Adipocyte (in vitro differentiated cells): ENCODE data around the gene DLGAP4.

ENCODE experiments used
- DNase-seq: peaks from one replicate; pipeline ENCODE4 v3.0.0-alpha.2; 2015; ENCODE audit warnings: low read depth
- H3K27me3 ChIP-seq: replicated peaks from 2 replicates; pipeline ENCODE4 v1.7.0; 2013; ENCODE audit warnings: mild to moderate bottlenecking, low read length, moderate library complexity; ENCODE audit not compliant: control insufficient read depth, insufficient read depth
- H3K36me3 ChIP-seq: 2 replicates; pipeline ENCODE4 v1.7.0; 2013; ENCODE audit warnings: low read length, mild to moderate bottlenecking, moderate library complexity; ENCODE audit not compliant: control insufficient read depth, insufficient read depth, severe bottlenecking
- H3K4me1 ChIP-seq: 2 replicates; pipeline ENCODE4 v1.7.0; 2013; ENCODE audit warnings: mild to moderate bottlenecking, low read length, moderate library complexity; ENCODE audit not compliant: control insufficient read depth, insufficient read depth
- H3K4me3 ChIP-seq: 2 replicates; pipeline ENCODE4 v1.7.0; 2013; ENCODE audit warnings: mild to moderate bottlenecking, low read length, moderate library complexity
- H3K9ac ChIP-seq: 2 replicates; pipeline ENCODE4 v1.7.0; 2013; ENCODE audit warnings: mild to moderate bottlenecking, low read length, moderate library complexity
- H3K9me3 ChIP-seq: 2 replicates; pipeline ENCODE4 v1.7.0; 2013; ENCODE audit warnings: mild to moderate bottlenecking, low read length, moderate library complexity; ENCODE audit not compliant: control insufficient read depth

The DLGAP4 gene

GRCh38 chr20:36398515-36398914 is 92.4 kb downstream of the DLGAP4 start:
- Histone ChIP-seq H3K4me3 (no peak overlapping the region), H3K9ac (no peak overlapping the region), H3K27me3 (peaks cover 55% of the 10 kb centered on the region), H3K36me3 (no peaks in the 10 kb centered on the region), H3K9me3 (peaks cover 9% of the 10 kb centered on the region), H3K4me1 (peaks cover 5% of the 10 kb centered on the region)
- no peak for DNase-seq

- Histone ChIP-seq H3K9me3 (peaks cover 15% of the 10 kb centered on the region), H3K36me3 (no peaks in the 10 kb centered on the region), H3K4me3 (no peak overlapping the region), H3K9ac (no peak overlapping the region), H3K27me3 (peaks cover 61% of the 10 kb centered on the region), H3K4me1 (peaks cover 5% of the 10 kb centered on the region)
- DNase-seq, result peak; percentile 5
Observed at GRCh38 chr20:36399147-36399968, 93.2 kb downstream of the DLGAP4 start.

DNA sequence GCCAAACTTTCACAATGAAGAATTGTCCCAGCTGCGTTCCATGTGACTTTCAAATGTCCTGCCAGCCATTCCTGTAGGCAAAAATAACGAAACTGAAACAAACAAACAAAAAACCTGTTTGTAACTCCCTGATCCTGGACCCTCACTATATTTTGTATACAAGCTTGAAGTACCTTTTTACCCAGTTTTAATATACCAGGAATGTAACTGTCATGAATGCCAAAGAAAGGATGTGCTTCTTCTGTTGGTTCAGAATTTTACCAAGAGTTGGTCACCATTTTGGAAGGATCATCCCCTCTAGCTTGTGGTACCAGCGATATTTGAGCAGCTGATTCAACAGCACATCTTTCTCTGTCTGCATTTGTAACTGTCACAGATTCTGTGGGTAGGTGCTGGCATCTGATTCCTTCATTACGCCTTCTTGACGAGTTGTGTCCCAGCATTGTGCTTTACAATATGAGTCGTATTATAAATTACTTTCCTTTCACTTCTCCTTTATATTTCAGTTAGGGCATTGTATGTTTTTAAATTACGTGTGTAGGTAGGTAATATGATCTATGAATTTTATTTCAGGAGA is 93.9 kb downstream of the DLGAP4 start:
- Histone ChIP-seq H3K4me3 (peak overlapping the region; percentile 10), H3K9me3 (peaks cover 15% of the 10 kb centered on the region), H3K9ac (no peak overlapping the region), H3K36me3 (no peaks in the 10 kb centered on the region), H3K27me3 (peaks cover 64% of the 10 kb centered on the region), H3K4me1 (peaks cover 5% of the 10 kb centered on the region)
- no peak for DNase-seq

- Histone ChIP-seq H3K9me3 (peaks cover 15% of the 10 kb centered on the region), H3K36me3 (no peaks in the 10 kb centered on the region), H3K27me3 (peaks cover 64% of the 10 kb centered on the region), H3K4me3 (no peak overlapping the region), H3K4me1 (peaks cover 5% of the 10 kb centered on the region), H3K9ac (no peak overlapping the region)
- DNase-seq, result no peak
Observed at GRCh38 chr20:36400909-36401735, 95.0 kb downstream of the DLGAP4 start.

DNA sequence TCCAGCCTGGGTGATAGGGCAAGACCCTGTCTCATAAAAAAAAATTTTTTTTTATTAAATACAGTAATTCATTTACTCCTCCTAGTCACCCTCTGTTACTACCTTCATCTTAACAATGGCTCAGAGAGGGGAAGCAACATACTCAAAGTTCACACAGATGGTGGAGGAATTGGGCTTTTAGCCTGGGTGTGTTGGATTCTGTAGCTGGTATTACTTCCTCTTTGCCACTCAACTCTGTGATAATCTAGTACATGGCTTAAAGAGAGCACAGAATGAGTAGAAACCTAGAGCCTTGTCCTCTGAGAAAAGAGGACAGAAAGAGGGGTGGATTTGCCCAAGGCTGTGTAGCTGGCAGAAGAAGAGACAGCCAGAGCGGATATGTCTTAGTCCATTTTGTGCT is 96.6 kb downstream of the DLGAP4 start:
- H3K9me3 ChIP-seq, result peaks cover 15% of the 10 kb centered on the region
- no peak overlapping the region for H3K9ac ChIP-seq
- H3K27me3 ChIP-seq, result peaks cover 51% of the 10 kb centered on the region
- peaks cover 9% of the 10 kb centered on the region for H3K4me1 ChIP-seq
- no peak for DNase-seq
- no peaks in the 10 kb centered on the region for H3K36me3 ChIP-seq
- no peak overlapping the region for H3K4me3 ChIP-seq

DNA sequence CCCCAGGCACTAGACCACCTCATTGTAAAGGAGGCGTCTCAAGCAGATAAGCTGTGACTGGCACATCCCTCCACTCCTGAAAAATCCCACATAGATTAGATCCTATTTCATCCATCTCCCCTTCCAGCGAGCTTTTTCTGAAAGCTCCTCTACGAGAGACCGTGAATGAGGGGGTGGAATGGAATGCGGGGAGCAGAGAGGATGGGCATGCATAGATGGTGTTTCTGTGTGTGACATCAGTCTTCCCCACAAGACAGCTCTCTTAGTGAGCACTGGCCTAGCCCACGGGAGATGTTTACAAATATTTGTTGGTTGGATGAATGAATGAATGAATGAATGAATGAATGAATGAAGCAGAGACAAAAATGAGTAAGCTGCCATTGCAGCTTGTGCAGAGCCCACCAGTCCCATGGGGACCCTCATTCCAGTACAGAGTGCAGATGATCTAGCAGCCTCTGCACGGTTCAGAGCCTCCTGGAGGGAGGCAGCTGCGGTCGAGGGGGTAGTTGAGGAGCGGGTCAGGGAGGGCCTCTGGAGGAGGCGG is 98.4 kb downstream of the DLGAP4 start:
- Histone ChIP-seq H3K9ac (no peak overlapping the region), H3K27me3 (peaks cover 36% of the 10 kb centered on the region), H3K4me1 (peaks cover 15% of the 10 kb centered on the region), H3K9me3 (peaks cover 15% of the 10 kb centered on the region), H3K4me3 (no peak overlapping the region), H3K36me3 (no peaks in the 10 kb centered on the region)
- no peak for DNase-seq

DNA sequence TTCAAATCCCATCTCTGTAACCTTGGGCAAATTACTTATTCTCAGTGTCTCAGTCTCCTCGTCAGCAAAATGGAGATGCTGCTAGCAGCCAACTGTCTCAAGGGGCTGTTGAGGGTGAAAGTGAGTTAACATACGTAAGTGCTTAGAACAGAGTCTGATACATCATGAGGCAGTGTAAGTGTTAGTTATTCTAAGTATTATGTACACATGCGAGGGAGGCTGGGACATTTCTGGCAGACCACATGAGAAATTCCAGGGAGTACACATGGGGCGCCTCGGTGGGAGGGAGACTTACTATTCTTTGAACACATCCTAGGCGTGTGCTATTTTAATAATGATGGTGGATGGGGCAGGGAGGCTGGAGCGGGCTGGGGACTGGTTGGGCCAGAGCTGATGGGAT is 99.1 kb downstream of the DLGAP4 start:
- Histone ChIP-seq H3K4me3 (no peak overlapping the region), H3K9ac (no peak overlapping the region), H3K27me3 (peaks cover 36% of the 10 kb centered on the region), H3K36me3 (no peaks in the 10 kb centered on the region), H3K9me3 (peaks cover 15% of the 10 kb centered on the region), H3K4me1 (peaks cover 10% of the 10 kb centered on the region)
- DNase-seq, result no peak

GRCh38 chr20:36407199-36407733 is 101.1 kb downstream of the DLGAP4 start:
- peak; percentile 4 for DNase-seq
- Histone ChIP-seq H3K9me3 (peaks cover 15% of the 10 kb centered on the region), H3K4me3 (no peak overlapping the region), H3K9ac (no peak overlapping the region), H3K27me3 (peaks cover 26% of the 10 kb centered on the region), H3K36me3 (no peaks in the 10 kb centered on the region), H3K4me1 (peaks cover 10% of the 10 kb centered on the region)

DNA sequence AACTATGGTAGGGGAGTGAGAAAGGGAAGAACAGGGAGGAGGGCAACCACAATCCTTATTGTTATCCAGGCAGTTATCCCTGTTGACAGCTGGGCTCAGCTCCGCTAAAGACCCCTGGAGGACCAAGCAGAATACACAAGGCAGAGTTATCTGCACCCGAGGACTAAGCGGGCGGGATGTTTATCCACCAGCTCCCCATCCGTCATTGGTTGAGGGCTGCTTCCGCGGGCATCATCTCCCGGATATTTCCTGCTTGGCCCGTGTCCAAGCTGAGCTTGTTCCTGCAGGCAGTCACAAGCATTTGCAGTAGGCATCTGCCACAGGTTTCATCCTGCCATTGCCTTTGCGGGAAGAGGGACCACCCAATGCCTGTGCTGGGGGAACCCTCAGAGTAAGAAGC is 102.1 kb downstream of the DLGAP4 start:
- Histone ChIP-seq H3K4me3 (no peak overlapping the region), H3K9me3 (peaks cover 9% of the 10 kb centered on the region), H3K9ac (no peak overlapping the region), H3K27me3 (peaks cover 18% of the 10 kb centered on the region), H3K4me1 (peaks cover 10% of the 10 kb centered on the region), H3K36me3 (no peaks in the 10 kb centered on the region)
- no peak for DNase-seq

DNA sequence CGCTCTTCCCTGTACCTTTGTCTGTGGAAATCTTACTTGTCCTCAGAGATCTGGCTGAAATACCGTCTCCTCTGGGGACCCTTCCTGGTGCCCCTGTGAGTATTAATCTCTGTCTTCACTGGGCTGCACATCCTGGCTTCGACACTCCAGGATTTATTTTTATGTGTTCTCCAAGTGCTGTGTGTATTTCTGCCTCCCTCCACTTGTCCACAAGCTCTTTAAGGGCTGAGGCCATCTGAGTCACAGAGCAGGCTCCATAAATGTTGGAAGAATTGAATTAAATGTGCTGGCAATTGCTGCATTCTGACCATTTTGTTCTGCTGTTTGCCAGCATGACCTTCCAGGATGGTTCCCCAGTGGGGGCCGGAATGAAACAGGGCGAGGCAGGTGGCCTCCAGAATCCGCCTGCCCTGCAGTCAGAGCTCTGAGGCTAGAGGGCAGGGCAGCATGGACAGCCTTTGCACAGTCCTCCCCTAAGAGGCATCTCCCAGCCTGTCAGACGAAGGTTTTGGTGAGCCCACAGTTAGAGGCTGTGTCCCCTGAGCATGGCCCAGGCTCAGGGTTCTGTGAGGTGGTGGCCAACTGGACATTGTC is 105.8 kb downstream of the DLGAP4 start:
- no peak overlapping the region for H3K4me3 ChIP-seq
- H3K9ac ChIP-seq, result no peak overlapping the region
- peaks cover 10% of the 10 kb centered on the region for H3K4me1 ChIP-seq
- DNase-seq, result no peak
- peaks cover 30% of the 10 kb centered on the region for H3K27me3 ChIP-seq
- no peaks in the 10 kb centered on the region for H3K36me3 ChIP-seq
- no peaks in the 10 kb centered on the region for H3K9me3 ChIP-seq
